Measurements from ENCODE around the gene NIPBL.
A peak's percentile ranks its signal among the peaks of the same experiment; 100 is the strongest.
"Not testable (repeated sequence)": the region's sequence is repeated elsewhere in the genome, so short reads cannot be mapped to it uniquely, and the experiment has no call there.

The NIPBL gene

DNA sequence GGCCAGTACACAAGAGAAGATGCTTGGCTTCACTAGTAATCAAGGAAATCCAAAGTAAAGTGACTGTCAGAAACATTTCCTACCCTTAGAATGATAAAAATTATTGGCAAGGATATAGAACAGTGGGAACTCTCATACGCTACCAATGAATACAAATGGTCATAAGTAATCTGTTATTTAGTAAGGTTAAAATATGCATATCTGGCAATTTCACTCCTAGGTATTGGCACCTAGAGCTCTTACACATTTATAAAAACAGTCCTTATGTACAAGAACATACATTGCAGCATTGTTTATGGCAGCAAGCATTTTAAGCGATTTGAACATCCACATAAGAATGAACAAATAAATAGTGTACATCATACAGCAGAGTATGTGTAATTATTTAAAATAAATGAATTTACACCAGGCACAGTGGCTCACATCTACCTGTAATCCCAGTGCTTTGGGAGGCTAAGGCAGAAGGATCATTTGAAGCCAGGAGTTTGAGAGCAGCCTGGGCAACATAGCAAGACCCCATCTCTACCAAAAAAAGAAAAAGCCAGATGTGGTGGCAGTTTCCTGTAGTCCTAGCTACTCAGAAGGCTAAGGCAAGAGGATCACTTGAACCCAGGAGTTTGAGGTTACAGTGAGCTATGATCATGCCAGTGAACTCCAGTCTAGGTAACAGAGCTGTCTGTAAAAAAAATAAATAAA lies 93.3 kb downstream of the NIPBL start:
- intact Hi-C loops (cut with DNase I), result no loop called here
- no peak for DNase-seq

DNA sequence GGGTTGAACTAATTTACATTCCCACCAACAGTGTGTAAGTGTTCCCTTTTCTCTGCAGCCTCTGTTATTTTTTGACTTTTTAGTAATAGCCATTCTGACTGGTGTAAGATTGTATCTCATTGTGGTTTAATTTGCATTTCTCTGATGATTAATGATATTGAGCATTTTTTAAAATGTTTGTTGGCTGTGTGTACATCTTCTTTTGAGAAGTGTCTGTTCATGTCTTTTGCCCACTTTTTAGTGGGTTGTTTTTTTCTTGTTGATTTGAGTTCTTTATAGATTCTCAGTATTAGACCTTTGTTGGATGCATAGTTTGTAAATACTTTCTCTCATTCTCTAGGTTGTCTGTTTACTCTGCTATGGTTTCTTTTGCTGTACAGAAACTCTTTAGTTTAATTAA lies 101.6 kb downstream of the NIPBL start:
- DNase-seq, result no peak
- intact Hi-C loops (cut with DNase I), result no loop called here

- DNase-seq, result no peak
- intact Hi-C loops (cut with DNase I), result no loop called here
These were observed 105.6 kb downstream of the NIPBL start for GRCh38 chr5:36982146-36982545.

- no peak for DNase-seq
- intact Hi-C loops (cut with DNase I), result no loop called here
These were observed 108.8 kb downstream of the NIPBL start for GRCh38 chr5:36985387-36985786.

DNA sequence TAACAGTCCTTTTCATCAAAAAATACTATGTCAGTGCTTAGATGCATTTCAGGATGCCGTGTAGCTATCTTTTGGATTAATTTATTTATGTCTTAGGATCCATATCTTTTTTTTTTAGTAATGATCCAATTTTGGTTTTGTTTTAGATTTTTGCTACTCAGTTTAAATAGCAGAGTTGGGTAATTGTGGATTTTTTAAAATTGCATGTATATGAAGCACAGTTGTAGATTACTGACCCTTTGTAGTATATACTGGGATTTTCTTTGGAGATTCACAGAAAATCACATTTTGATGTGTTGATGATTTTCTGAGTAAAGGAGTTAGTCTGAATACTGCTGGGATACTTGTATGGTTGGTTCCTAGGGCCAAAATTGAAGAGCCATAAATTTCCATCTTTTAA lies 111.8 kb downstream of the NIPBL start:
- intact Hi-C loops (cut with DNase I), result no loop called here
- no peak for DNase-seq

- intact Hi-C loops (cut with DNase I), result no loop called here
- no peak for DNase-seq
These were observed 122.0 kb downstream of the NIPBL start for GRCh38 chr5:36998578-36998977.

DNA sequence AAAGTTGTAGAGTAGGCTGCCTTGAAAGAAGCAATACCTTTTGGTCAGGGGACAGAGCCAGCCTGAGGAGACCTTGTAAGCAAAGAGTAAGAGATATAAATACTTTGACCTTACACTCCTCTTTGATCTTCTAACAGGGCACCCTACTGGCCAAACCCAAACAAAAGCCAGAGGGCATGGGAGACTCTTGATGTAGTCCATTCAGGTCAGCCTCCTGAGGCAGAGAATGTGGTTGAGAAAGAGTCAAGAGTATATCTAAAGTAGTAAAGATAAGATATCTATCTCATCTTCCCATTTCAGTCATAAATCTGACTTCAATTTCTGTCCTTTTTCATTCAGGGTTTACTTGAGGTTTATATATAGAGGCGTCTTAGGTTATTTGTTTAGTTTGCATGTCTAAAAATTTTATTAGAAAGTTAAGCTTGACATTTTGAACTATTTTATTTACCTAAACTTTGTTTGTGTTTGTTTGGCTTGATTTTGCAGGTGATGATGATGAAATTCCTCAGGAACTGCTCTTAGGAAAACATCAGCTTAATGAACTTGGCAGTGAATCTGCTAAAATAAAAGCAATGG lies 125.7 kb downstream of the NIPBL start:
- no peak for DNase-seq

DNA sequence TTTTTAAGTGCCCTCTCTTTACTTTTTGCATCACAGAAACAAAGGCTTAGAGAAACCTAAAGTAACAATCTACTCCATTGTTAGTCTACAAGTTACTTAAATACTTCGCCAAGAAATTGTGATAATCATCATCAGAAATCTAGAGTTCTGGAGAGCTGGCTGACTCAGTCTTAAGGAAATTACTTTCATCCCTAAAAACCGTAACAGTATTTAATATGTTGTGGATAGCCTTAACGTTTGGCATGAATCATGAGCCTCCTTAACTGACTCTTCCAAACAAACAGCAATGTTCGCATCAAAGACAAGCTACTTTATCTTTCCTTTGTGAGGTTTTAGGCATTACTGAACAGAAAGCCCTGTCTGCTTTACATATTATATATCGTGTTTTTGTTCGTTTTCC lies 128.7 kb downstream of the NIPBL start:
- DNase-seq, result no peak
- intact Hi-C loops (cut with DNase I), result loop anchor here (10.0 kb wide), 1 partner anchor 280 kb away; no protein-coding TSS in a partner anchor

More for the DNA sequence above, 125.7 kb downstream of the NIPBL start:
- intact Hi-C loops (cut with DNase I), result loop anchor here (10.0 kb wide), 1 partner anchor 277 kb away; no protein-coding TSS in a partner anchor

GRCh38 chr5:37005946-37006540 lies 129.5 kb downstream of the NIPBL start:
- no peak for DNase-seq
- intact Hi-C loops (cut with DNase I), result loop anchor here (10.0 kb wide), 1 partner anchor 281 kb away; no protein-coding TSS in a partner anchor

DNA sequence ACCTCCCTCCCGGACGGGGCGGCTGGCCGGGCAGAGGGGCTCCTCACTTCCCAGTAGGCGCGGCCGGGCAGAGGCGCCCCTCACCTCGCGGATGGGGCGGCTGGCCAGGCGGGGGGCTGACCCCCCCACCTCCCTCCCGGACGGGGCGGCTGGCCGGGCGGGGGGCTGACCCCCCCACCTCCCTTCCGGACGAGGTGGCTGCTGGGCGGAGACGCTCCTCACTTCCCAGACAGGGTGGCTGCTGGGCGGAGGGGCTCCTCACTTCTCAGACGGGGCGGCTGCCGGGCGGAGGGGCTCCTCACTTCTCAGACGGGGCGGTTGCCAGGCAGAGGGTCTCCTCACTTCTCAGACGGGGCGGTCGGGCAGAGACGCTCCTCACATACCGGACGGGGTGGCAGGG lies 136.6 kb downstream of the NIPBL start:
- DNase-seq; intact Hi-C loops (cut with DNase I): not testable (repeated sequence)

DNA sequence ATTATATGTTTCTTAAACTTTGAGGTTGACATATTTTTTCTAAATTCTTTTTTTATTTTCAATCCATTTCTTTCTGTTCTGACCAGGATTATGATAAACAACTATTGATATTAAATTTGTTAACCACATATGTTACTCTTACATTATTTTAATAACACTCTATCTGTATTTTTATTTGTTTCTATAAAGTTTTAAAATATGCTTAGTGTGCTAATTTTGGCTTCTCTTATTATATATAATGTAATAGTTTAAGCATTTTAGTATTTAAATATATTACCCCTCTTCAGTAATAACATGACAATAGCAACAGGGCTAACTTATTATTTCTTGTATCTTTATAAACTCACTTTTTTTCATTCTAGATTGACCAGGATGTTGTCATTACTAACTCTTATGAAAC lies 137.8 kb downstream of the NIPBL start:
- no peak for DNase-seq
- intact Hi-C loops (cut with DNase I), result no loop called here

- DNase-seq, result no peak
- intact Hi-C loops (cut with DNase I), result no loop called here
These were observed 139.5 kb downstream of the NIPBL start for GRCh38 chr5:37015795-37016666.

DNA sequence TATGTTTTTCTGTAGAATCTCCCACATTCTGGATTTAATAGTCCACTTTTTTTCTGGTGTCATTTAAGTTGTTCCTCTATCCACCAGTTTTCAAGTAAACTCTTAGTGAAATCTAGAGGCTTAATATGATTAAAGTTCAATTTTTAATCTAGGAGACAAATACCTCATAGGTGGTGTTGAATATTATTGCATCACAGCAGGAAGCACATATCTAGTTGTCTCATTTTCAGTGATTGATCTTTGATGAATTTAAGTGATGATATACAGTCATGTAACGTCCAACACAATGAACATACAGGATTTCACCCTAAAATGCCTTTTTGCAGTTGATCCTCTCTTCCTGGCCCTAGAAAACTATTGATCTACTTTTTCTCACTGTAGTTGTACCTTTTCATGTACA lies 152.3 kb downstream of the NIPBL start:
- no peak for DNase-seq
- intact Hi-C loops (cut with DNase I), result no loop called here

DNA sequence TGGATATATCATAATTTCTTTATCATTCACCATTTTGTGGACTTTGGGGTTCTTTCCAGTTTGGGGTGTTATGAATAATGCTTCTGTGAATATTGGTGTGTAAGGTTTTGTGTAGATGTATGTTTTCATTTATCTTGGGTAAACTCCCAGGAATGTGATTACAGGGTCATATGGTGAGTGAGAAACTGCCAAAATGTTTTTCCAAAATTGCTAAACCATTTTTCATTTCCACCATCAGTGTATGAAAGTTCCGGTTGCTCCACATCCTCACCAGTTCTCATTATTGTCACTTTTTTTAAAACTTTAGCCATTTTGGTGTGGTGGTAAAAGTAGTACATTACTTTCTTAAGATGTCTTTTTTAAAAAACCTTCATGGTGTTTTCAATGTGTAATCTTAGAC lies 152.9 kb downstream of the NIPBL start:
- intact Hi-C loops (cut with DNase I), result no loop called here
- no peak for DNase-seq

GRCh38 chr5:37034955-37035354 lies 158.4 kb downstream of the NIPBL start:
- DNase-seq, result peak in 27 of 42 donors; percentile 6 to 61 (median 33)
- intact Hi-C loops (cut with DNase I), result no loop called here

- intact Hi-C loops (cut with DNase I), result no loop called here
- no peak for DNase-seq
These were observed 161.3 kb downstream of the NIPBL start for GRCh38 chr5:37037840-37038239.

DNA sequence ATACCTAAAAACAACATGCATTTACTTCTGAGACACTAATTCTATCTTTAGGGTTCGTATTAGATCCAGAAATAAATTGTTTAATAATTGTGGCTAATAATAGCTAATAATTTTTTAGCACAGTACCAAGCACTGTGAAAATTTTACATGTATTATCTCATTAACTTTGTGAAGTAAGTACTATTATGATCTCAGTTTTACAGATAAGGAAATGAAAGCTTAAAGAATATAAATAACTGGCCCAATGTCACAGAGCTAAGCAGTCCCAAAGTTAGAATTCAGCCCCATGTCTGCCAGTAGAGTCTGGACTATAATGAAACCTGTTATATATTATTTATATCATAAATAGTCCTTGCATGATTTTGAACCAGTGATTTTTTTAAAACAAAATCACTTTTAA lies 163.3 kb downstream of the NIPBL start:
- intact Hi-C loops (cut with DNase I), result no loop called here
- no peak for DNase-seq

DNA sequence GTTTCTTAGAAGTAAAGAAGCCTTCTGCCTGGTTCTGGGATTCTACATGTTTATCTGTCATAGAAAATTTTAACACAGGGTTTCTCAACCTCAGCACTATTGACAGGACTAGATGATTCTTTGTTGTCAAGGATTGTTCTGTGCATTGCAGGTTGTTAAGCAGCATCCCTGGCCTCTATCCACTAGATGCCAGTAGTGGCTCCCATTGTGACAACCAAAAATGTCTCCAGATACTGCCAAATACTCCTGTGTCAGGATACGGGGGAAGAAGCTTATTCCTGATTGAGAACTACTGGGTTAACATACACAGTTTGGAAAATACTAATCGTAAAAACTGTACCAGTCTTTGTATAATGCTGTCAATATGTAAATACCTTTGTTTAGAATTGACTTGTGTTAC lies 167.1 kb downstream of the NIPBL start:
- intact Hi-C loops (cut with DNase I), result no loop called here

GRCh38 chr5:37044120-37044519 lies 167.6 kb downstream of the NIPBL start:
- intact Hi-C loops (cut with DNase I), result no loop called here
- DNase-seq, result no peak

More for the DNA sequence above, 167.1 kb downstream of the NIPBL start:
- peak in 29 of 42 donors; percentile 12 to 81 (median 50) for DNase-seq

DNA sequence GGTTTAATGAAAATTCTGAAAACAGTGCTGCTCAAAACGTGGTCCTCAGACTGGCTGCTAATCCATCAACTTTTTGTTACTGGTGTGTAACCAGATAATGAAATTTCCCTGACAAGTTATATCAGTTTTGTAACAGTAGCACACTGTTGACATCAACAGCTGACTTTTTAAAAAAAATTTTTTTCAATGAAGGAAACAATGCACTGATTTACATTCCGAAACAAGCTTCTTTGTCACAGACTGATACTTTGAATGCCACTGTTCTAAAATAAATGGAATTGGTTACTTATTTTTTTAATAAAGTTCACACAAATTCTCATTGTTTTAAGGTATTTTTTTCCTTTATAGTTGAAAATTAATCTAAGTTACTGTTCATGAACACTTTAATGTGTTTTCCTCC lies 169.1 kb downstream of the NIPBL start:
- DNase-seq, result peak in 1 of 42 donors; percentile 32
- intact Hi-C loops (cut with DNase I), result no loop called here

Data from head of caudate nucleus (tissue), 42 donors.